DND-41 (cell line): Measurements from ENCODE around the gene GPER1.

Source experiments
- ATAC-seq: fragments of 200-7000 bp; cut with Tn5 transposase; 3 replicates; pipeline ENCODE4 v1.9.1; 2021; ENCODE audit warnings: low read depth; ENCODE audit not compliant: insufficient read depth
- DNase-seq: peaks from one replicate; pipeline ENCODE4 v3.0.0-alpha.2; 2020
- H2AFZ ChIP-seq: 2 replicates; pipeline ENCODE4 v1.6.0; 2012; ENCODE audit warnings: low read depth, low read length
- H3K27ac ChIP-seq: 2 replicates; pipeline ENCODE4 v1.5.1; 2012; ENCODE audit warnings: low read length, inconsistent platforms
- H3K27me3 ChIP-seq: fragments of 200-600 bp; sonication (generic); 2 replicates; pipeline ENCODE4 v1.6.0; 2012; ENCODE audit warnings: low read length, mild to moderate bottlenecking, inconsistent platforms; ENCODE audit not compliant: insufficient read depth, poor library complexity
- H3K36me3 ChIP-seq: 2 replicates; pipeline ENCODE4 v1.5.1; 2012; ENCODE audit warnings: low read length, inconsistent platforms; ENCODE audit not compliant: insufficient read depth
- H3K4me1 ChIP-seq: 2 replicates; pipeline ENCODE4 v1.5.1; 2012; ENCODE audit warnings: mild to moderate bottlenecking, low read length; ENCODE audit not compliant: insufficient read depth
- H3K4me2 ChIP-seq: 2 replicates; pipeline ENCODE4 v1.6.0; 2012; ENCODE audit warnings: mild to moderate bottlenecking, moderate library complexity, low read length, inconsistent platforms; ENCODE audit not compliant: insufficient read depth
- H3K4me3 ChIP-seq, 2 experiments: fragments of 200-600 bp in 1 of 2; shearing (Covaris generic) in 1 of 2; 2 replicates each; pipeline ENCODE4 v1.5.1; 2012 to 2016; ENCODE audit warnings: inconsistent platforms in 2 of 2, low read length in 2 of 2, mild to moderate bottlenecking in 2 of 2, low read depth in 1 of 2, moderate library complexity in 1 of 2
- H3K79me2 ChIP-seq: 2 replicates; pipeline ENCODE4 v1.6.0; 2012; ENCODE audit warnings: low read length, inconsistent platforms; ENCODE audit not compliant: insufficient read depth
- H3K9ac ChIP-seq: 2 replicates; pipeline ENCODE4 v1.6.0; 2012; ENCODE audit warnings: low read depth, mild to moderate bottlenecking, inconsistent platforms, low read length, moderate library complexity
- H3K9me3 ChIP-seq: 2 replicates; pipeline ENCODE4 v1.5.1; 2012; ENCODE audit warnings: low read length, moderate library complexity, mild to moderate bottlenecking, inconsistent platforms; ENCODE audit not compliant: insufficient read depth, severe bottlenecking
- H4K20me1 ChIP-seq: 2 replicates; pipeline ENCODE4 v1.6.0; 2012; ENCODE audit warnings: low read length; ENCODE audit not compliant: insufficient read depth
- CTCF ChIP-seq: IDR thresholded peaks from 2 replicates; pipeline ENCODE4 v1.5.1; 2012; ENCODE audit warnings: borderline replicate concordance, low read length, moderate library complexity, mild to moderate bottlenecking; ENCODE audit not compliant: poor library complexity, severe bottlenecking; ENCODE audit errors: extremely low read depth
- EZH2 ChIP-seq: IDR thresholded peaks from 3 replicates; pipeline ENCODE4 v1.6.1; 2012; ENCODE audit warnings: borderline replicate concordance, low read depth, mild to moderate bottlenecking, moderate library complexity, low read length, inconsistent platforms; ENCODE audit not compliant: severe bottlenecking

GPER1 gene

DNA sequence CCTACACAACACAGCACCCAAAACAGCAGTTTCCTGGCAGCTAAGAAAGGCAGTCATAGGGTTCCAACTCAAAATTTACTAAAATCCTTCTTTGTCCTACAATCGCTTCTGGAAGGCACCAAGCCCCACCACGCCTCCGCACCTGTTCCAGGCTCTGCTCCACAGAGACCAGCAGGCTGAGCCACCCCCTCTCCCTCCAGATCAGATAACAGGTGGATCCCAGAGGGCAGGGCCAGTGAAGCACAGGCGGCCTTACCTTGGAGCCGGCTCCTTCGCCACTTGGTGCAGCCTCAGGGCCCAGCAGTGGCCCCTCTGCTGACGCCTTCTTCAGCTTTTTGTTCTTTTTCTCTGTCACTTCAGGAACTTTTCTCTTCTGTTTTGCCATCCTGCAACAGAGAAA lies 39.1 kb downstream of the GPER1 start:
- no peak for TF ChIP-seq EZH2
- no peak for TF ChIP-seq CTCF
- H3K27ac ChIP-seq: no peak overlapping the region
- H2AFZ ChIP-seq: no peak overlapping the region
- peaks cover 20% of the 10 kb centered on the region for H3K36me3 ChIP-seq
- peaks cover 15% of the 10 kb centered on the region for H4K20me1 ChIP-seq
- H3K79me2 ChIP-seq: peaks cover 24% of the 10 kb centered on the region; the same call in 1 of the 2 replicates
- no peak overlapping the region for H3K4me3 ChIP-seq
- no peaks in the 10 kb centered on the region for H3K4me1 ChIP-seq
- no peaks in the 10 kb centered on the region for H3K27me3 ChIP-seq
- DNase-seq (no peak), ATAC-seq (no peak)
- H3K9me3 ChIP-seq: peaks cover 2% of the 10 kb centered on the region
- H3K9ac ChIP-seq: no peak overlapping the region
- H3K4me2 ChIP-seq: no peak overlapping the region

GRCh38 chr7:1129431-1129830 lies 41.5 kb downstream of the GPER1 start:
- Histone ChIP-seq H4K20me1 (peaks cover 5% of the 10 kb centered on the region), H3K9me3 (peaks cover 5% of the 10 kb centered on the region), H3K9ac (no peak overlapping the region), H3K4me3 (no peak overlapping the region), H3K4me1 (no peaks in the 10 kb centered on the region), H3K4me2 (no peak overlapping the region), H3K79me2 (peaks cover 26% of the 10 kb centered on the region; the same call in 1 of the 2 replicates), H2AFZ (no peak overlapping the region), H3K27me3 (no peaks in the 10 kb centered on the region), H3K27ac (no peak overlapping the region), H3K36me3 (peaks cover 16% of the 10 kb centered on the region)
- no peak for DNase-seq
- no peak for ATAC-seq
- TF ChIP-seq CTCF: no peak
- no peak for TF ChIP-seq EZH2

- ATAC-seq (no peak), DNase-seq (no peak)
- Histone ChIP-seq H4K20me1 (peaks cover 9% of the 10 kb centered on the region), H3K9ac (no peak overlapping the region), H3K4me1 (no peaks in the 10 kb centered on the region), H3K27me3 (no peaks in the 10 kb centered on the region), H3K4me3 (no peak overlapping the region), H3K36me3 (peaks cover 18% of the 10 kb centered on the region), H3K27ac (no peak overlapping the region), H3K79me2 (peaks cover 31% of the 10 kb centered on the region), H2AFZ (no peak overlapping the region), H3K4me2 (no peak overlapping the region), H3K9me3 (peaks cover 5% of the 10 kb centered on the region)
- TF ChIP-seq CTCF (no peak), EZH2 (no peak)
Observed at GRCh38 chr7:1130021-1130990, 42.4 kb downstream of the GPER1 start.
